Measurements from ENCODE around the gene RALGPS1.

RALGPS1 gene

DNA sequence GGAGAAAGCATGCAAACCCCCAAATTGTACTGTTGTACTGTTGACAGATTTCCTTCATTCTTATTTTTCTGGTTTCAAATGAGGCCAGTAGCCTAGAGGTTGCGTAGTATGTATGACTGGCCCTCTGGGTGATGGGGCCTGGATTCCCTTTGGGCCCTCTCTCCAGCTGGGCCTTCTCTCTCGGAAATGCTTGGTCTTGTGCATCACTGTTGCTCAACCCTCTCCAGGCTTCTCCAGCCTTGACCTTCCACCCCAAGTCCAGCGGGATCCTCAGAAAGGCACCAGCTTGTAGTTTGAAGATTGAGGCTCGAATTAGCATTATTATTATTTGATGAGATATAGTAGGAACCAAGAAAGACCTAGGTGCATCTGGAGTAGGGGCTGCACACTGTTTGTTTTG is 120.8 kb downstream of the RALGPS1 start:
- TF ChIP-seq, protein P1, sequence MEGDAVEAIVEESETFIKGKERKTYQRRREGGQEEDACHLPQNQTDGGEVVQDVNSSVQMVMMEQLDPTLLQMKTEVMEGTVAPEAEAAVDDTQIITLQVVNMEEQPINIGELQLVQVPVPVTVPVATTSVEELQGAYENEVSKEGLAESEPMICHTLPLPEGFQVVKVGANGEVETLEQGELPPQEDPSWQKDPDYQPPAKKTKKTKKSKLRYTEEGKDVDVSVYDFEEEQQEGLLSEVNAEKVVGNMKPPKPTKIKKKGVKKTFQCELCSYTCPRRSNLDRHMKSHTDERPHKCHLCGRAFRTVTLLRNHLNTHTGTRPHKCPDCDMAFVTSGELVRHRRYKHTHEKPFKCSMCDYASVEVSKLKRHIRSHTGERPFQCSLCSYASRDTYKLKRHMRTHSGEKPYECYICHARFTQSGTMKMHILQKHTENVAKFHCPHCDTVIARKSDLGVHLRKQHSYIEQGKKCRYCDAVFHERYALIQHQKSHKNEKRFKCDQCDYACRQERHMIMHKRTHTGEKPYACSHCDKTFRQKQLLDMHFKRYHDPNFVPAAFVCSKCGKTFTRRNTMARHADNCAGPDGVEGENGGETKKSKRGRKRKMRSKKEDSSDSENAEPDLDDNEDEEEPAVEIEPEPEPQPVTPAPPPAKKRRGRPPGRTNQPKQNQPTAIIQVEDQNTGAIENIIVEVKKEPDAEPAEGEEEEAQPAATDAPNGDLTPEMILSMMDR (IDR thresholded peaks at IDR 0.05; ENCODE audit: borderline replicate concordance, insufficient read depth, low read depth, low read length): no peak
- H3K4me3 ChIP-seq (ENCODE audit: low read depth, low read length): no peak overlapping the region

DNA sequence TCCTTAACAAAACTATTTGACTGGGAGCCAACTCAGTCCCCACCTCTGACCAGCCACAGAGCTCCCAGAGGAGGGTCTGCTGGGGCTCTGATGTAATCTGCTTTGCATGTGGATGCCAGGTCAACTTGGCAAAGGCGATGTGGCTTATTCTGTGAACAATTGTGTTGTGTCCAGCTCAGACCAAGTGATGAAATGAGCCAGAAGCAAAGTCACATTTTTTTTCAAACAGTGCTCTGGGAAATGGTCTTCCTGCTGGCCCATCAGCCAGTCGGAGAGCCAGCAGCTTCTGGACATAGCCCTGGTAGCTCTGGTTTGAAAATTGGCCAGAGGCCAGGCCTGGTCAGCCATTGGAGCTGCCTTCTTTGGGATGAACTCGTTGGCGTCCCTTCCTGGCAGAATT is 121.4 kb downstream of the RALGPS1 start:
- TF ChIP-seq, protein P1 (IDR thresholded peaks at IDR 0.05; ENCODE audit: borderline replicate concordance, insufficient read depth, low read depth, low read length): no peak
- no peak overlapping the region for H3K4me3 ChIP-seq (ENCODE audit: low read depth, low read length)

DNA sequence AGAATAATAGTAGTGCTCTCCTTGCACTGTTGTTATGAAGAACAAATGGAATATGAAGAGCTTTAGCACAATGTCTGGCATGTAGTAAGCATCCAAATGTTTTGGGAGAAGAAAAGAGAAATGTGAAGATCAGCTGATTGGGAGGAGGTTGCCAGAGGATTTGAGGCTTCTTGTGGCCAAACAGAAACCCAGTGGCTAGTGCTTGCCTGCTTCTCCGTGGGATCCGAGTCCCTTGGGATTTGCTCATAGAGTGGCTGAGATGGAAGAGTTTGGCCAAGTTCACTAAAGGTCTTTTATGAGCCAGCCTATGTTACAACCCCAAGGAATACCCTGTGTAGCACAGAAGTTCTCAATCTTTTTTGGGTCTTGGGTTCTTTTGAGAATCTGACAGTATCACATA is 121.9 kb downstream of the RALGPS1 start:
- TF ChIP-seq, protein P1 (IDR thresholded peaks at IDR 0.05; ENCODE audit: borderline replicate concordance, insufficient read depth, low read depth, low read length): no peak
- no peak overlapping the region for H3K4me3 ChIP-seq (ENCODE audit: low read depth, low read length)

DNA sequence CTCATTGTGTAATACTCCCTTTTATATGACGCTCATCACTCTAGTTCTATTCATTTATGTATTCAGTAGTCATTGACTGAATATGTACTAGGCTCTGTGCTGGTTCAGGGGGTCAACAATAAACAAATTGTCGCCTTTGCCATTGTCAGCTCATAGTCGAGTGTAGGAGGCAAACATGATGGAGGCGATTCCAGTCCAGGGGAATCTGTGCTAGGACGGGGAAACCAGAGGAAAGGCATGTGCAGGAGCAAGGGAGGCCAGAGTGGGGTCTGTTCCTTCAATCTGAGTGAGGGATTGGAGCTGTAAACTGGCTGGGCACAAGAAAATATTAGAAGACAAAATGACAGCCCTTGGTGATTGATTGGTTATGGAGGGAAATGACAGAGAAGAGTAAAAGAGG is 123.9 kb downstream of the RALGPS1 start:
- TF ChIP-seq, protein P1 (IDR thresholded peaks at IDR 0.05; ENCODE audit: borderline replicate concordance, insufficient read depth, low read depth, low read length): no peak
- no peak overlapping the region for H3K4me3 ChIP-seq (ENCODE audit: low read depth, low read length)

DNA sequence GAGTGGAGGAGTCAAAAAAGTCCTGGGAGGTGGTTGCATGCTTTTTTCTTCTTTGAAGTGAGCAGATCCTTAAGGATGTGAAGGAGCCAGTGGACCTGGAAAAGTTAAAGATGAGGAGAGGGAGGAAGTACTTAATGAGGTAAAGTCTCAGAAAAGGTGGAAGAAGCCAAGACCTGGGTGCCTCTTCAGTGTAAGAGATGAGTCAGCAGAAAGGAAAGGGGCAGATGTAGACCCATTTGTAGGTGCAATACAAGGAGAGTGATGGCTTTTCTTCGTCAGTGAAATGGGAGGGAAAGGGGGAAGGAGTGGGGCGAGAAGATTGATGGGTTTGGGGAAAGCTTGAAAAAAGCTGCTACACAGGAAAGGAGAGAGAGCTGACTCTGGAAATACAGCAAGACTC is 124.9 kb downstream of the RALGPS1 start:
- TF ChIP-seq, protein P1 (IDR thresholded peaks at IDR 0.05; ENCODE audit: borderline replicate concordance, insufficient read depth, low read depth, low read length): no peak
- H3K4me3 ChIP-seq (ENCODE audit: low read depth, low read length): no peak overlapping the region

DNA sequence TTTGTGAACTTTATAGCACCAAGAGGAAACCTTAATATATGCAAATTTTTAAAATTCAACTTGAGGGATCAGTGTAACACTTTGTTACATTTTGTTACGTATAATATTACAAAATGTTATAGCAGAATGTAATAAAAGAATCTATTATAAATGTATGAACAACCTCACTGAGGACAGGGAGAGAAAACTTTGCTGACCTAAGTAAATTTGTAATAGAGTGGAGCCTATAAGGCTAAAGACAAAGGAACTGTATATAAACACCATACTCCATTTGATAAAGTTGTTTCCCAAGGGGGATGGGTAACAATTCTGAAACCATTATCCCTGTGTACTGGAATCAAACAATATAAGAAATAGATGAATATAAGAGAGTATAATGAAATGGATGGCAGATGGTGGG is 130.6 kb downstream of the RALGPS1 start:
- TF ChIP-seq, protein P1 (IDR thresholded peaks at IDR 0.05; ENCODE audit: borderline replicate concordance, insufficient read depth, low read depth, low read length): no peak
- no peak overlapping the region for H3K4me3 ChIP-seq (ENCODE audit: low read depth, low read length)

DNA sequence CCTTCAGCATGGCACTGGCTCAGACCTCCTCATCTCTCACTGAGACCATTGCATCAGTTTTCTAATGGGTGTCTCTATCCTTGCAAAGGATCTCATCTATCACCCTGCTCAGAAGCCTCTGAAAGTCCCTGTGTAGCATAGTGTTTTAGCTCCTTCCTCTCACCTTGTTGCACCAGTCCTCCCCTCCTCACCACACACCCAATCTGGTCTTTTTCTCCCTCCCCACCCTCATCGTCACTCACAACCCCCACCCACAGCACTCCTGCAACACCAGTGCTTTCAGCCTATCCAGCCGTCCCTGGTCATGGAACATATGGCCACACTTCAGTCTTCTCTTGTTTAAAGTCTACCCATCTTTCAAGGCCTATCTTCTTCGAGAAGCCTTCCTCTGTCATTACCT is 133.4 kb downstream of the RALGPS1 start:
- H3K4me3 ChIP-seq (ENCODE audit: low read depth, low read length): no peak overlapping the region
- TF ChIP-seq, protein P1 (IDR thresholded peaks at IDR 0.05; ENCODE audit: borderline replicate concordance, insufficient read depth, low read depth, low read length): no peak

Measured in GM12875 (cell line).